Endodermal cell (in vitro differentiated cells): ENCODE results near the gene TPPP. TPM values are rescaled to one million over a fixed set of nuclear protein-coding genes. Genes with fewer than 3 reads are reported as not detected.

Source experiments
- DNase-seq: peaks from one replicate; pipeline ENCODE4 v3.0.0-alpha.2; 2017
- H3K27ac ChIP-seq: 2 replicates; pipeline ENCODE4 v1.5.1; 2013; ENCODE audit warnings: mild to moderate bottlenecking, low read depth, low read length, moderate library complexity
- H3K27me3 ChIP-seq: 2 replicates; pipeline ENCODE4 v1.6.1; 2013; ENCODE audit warnings: mild to moderate bottlenecking, low read length, moderate library complexity; ENCODE audit not compliant: insufficient read depth, control insufficient read depth, poor library complexity, severe bottlenecking
- H3K36me3 ChIP-seq: 2 replicates; pipeline ENCODE4 v1.7.0; 2013; ENCODE audit warnings: mild to moderate bottlenecking, low read length, moderate library complexity; ENCODE audit not compliant: control insufficient read depth, insufficient read depth
- H3K4me1 ChIP-seq: one replicate; pipeline ENCODE4 v1.7.0; 2013; ENCODE audit warnings: low read length; ENCODE audit not compliant: control insufficient read depth, insufficient read depth
- H3K4me3 ChIP-seq: 2 replicates; pipeline ENCODE4 v1.5.1; 2013; ENCODE audit warnings: mild to moderate bottlenecking, low read length, moderate library complexity
- H3K9ac ChIP-seq: 2 replicates; pipeline ENCODE4 v1.6.1; 2013; ENCODE audit warnings: mild to moderate bottlenecking, low read length, moderate library complexity; ENCODE audit not compliant: poor library complexity, severe bottlenecking; ENCODE audit errors: extremely low read depth
- H3K9me3 ChIP-seq: 2 replicates; pipeline ENCODE4 v1.6.1; 2013; ENCODE audit warnings: mild to moderate bottlenecking, low read length, moderate library complexity; ENCODE audit not compliant: control insufficient read depth
- H3K27ac Mint-ChIP-seq: 2 replicates; pipeline ENCODE4 v1.8.0; 2020; ENCODE audit warnings: mixed read lengths
- H3K27me3 Mint-ChIP-seq: 2 replicates; pipeline ENCODE4 v1.8.0; 2021; ENCODE audit warnings: mild to moderate bottlenecking, mixed read lengths; ENCODE audit not compliant: insufficient read depth
- H3K36me3 Mint-ChIP-seq: 2 replicates; pipeline ENCODE4 v1.8.0; 2020; ENCODE audit warnings: low read depth, mixed read lengths
- H3K4me1 Mint-ChIP-seq: 2 replicates; pipeline ENCODE4 v1.8.0; 2020; ENCODE audit warnings: mixed read lengths
- H3K4me3 Mint-ChIP-seq: 2 replicates; pipeline ENCODE4 v1.8.0; 2020; ENCODE audit warnings: mild to moderate bottlenecking, moderate library complexity, mixed read lengths
- H3K9me3 Mint-ChIP-seq: 2 replicates; pipeline ENCODE4 v1.8.0; 2020; ENCODE audit warnings: mild to moderate bottlenecking, mixed read lengths
- CTCF ChIP-seq: fragments of 200-600 bp; sonication (generic); conservative IDR thresholded peaks from 2 replicates; pipeline ENCODE4 v1.5.0; 2021; ENCODE audit warnings: antibody characterized with exemption, mild to moderate bottlenecking
- WGBS, 2 experiments: methylation state at CpG; one replicate each; pipeline versions ENCODE4 v1.1.5 to v1.1.7; 2013; ENCODE audit warnings: missing lambda C conversion rate in 2 of 2, mixed read lengths in 1 of 2; ENCODE audit not compliant: insufficient coverage in 1 of 2, insufficient read length in 1 of 2; 5-methylcytosine and 5-hydroxymethylcytosine counted together
- total RNA-seq, 2 donors: library from RNA; stranded (reverse); fragmentation: NEBNext Ultra II Directional in 1 of 2; extraction: Animal tissue kit (Norgen Biotek cat#: 25700) in 1 of 2; gene quantifications; 2 replicates in 1 of 2; 3 replicates in 1 of 2; pipeline ENCODE4 v1.2.1, GENCODE V29; 2021

The TPPP gene
- total RNA-seq, 2 donors from 2014 or later: 0.22 to 0.70 TPM

GRCh38 chr5:620152-620551 is 73.0 kb downstream of the TPPP start:
- H3K9ac ChIP-seq: no peak overlapping the region
- WGBS, 2 experiments: 93 to 97% methylated on average over 13 to 20 of the region's 20 CpGs
- Mint-ChIP-seq H3K9me3 (peaks cover 6% of the 10 kb centered on the region), H3K27me3 (no peaks in the 10 kb centered on the region), H3K4me1 (no peaks in the 10 kb centered on the region), H3K36me3 (peaks cover 48% of the 10 kb centered on the region), H3K4me3 (no peak overlapping the region), H3K27ac (no peak overlapping the region)
- H3K4me3 ChIP-seq: no peak overlapping the region
- peaks cover 5% of the 10 kb centered on the region for H3K9me3 ChIP-seq
- peaks cover 32% of the 10 kb centered on the region for H3K36me3 ChIP-seq
- H3K4me1 ChIP-seq: no peaks in the 10 kb centered on the region
- no peak for DNase-seq
- H3K27me3 ChIP-seq: no peaks in the 10 kb centered on the region
- no peak overlapping the region for H3K27ac ChIP-seq
- TF ChIP-seq CTCF: no peak

- Histone ChIP-seq H3K9ac (no peak overlapping the region), H3K4me3 (no peak overlapping the region), H3K27me3 (no peaks in the 10 kb centered on the region), H3K27ac (no peak overlapping the region), H3K36me3 (peaks cover 38% of the 10 kb centered on the region), H3K4me1 (no peaks in the 10 kb centered on the region), H3K9me3 (peaks cover 12% of the 10 kb centered on the region)
- Mint-ChIP-seq H3K36me3 (peaks cover 49% of the 10 kb centered on the region), H3K4me3 (no peak overlapping the region), H3K9me3 (peaks cover 10% of the 10 kb centered on the region), H3K27ac (no peak overlapping the region), H3K4me1 (no peaks in the 10 kb centered on the region), H3K27me3 (no peaks in the 10 kb centered on the region)
- TF ChIP-seq CTCF: no peak
- DNase-seq: no peak
- WGBS, 2 experiments: 94 to 96% methylated on average over 14 to 16 of the region's 16 CpGs
Observed at GRCh38 chr5:619444-619843, 73.7 kb downstream of the TPPP start.

- Mint-ChIP-seq H3K36me3 (peaks cover 55% of the 10 kb centered on the region), H3K27ac (no peak overlapping the region), H3K4me3 (no peak overlapping the region), H3K4me1 (no peaks in the 10 kb centered on the region), H3K27me3 (no peaks in the 10 kb centered on the region), H3K9me3 (peaks cover 13% of the 10 kb centered on the region)
- 91 to 92% methylated on average over 3 to 5 of the region's 5 CpGs for WGBS, 2 experiments
- no peaks in the 10 kb centered on the region for H3K27me3 ChIP-seq
- peaks cover 40% of the 10 kb centered on the region for H3K36me3 ChIP-seq
- TF ChIP-seq CTCF: no peak
- no peak overlapping the region for H3K4me3 ChIP-seq
- H3K27ac ChIP-seq: no peak overlapping the region
- peaks cover 12% of the 10 kb centered on the region for H3K9me3 ChIP-seq
- H3K4me1 ChIP-seq: no peaks in the 10 kb centered on the region
- no peak overlapping the region for H3K9ac ChIP-seq
- no peak for DNase-seq
Observed at GRCh38 chr5:618450-618849, 74.7 kb downstream of the TPPP start.
